GM19438 (cell line): ENCODE measurements around the gene OSMR.

Experiments
- ATAC-seq: cut with Tn5 transposase; IDR thresholded peaks from one replicate; pipeline ENCODE4 v1.9.1; 2021; ENCODE audit warnings: low read depth; ENCODE audit not compliant: unreplicated experiment

OSMR gene

DNA sequence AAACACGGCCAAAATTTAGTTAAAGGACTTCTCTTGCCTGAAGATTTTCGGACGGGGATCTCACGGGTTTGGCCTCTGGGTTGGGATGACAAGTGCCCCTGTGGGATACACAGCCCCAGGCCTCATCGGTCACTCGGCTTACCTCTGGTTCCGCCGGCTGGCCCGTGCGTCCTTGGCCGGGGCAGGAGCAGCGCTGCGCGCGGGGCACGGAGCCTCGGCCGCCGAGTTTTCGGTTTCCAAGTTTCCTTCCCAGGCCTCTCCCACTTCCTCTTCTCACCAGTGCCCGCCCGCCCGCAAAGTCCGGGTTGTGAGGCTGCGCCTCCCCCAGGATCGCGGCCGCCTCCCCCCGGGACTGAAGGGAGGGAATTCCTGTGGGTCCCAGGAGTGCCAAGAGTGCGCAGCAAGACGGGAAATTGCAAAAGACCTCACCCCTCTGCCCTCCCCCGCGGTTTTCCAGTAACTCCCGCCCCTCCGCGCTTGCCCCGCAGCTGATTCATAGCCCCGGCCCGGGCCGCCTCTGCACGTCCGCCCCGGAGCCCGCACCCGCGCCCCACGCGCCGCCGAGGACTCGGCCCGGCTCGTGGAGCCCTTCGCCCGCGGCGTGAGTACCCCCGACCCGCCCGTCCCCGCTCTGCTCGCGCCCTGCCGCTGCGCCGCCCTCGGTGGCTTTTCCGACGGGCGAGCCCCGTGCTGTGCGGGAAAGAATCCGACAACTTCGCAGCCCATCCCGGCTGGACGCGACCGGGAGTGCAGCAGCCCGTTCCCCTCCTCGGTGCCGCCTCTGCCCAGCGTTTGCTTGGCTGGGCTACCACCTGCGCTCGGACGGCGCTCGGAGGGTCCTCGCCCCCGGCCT, at the start of gene OSMR:
TSS of gene OSMR (plus strand) at position 487 of the 853 bp plus-strand sequence. CDS start 23,033 bp downstream, outside the sequence.
- no peak for ATAC-seq

DNA sequence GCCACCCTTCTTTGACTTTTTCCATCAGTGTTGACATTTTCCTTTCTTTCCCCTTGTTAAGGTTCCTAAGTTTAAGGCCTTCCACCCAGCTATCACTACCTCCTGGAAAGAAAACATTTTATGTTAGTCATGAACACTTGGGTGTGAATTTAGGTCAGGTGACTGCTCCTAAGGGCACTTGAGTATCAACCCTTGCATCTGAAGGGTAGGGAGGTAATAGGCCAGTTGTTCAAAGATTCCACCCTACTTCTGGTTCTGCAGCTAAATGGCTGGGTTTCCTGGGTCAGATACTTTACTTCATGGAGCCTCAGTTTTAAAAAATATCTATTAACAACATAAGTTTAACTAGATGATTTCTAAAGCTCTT, 49.1 kb upstream of the OSMR start:
- ATAC-seq, result no peak

DNA sequence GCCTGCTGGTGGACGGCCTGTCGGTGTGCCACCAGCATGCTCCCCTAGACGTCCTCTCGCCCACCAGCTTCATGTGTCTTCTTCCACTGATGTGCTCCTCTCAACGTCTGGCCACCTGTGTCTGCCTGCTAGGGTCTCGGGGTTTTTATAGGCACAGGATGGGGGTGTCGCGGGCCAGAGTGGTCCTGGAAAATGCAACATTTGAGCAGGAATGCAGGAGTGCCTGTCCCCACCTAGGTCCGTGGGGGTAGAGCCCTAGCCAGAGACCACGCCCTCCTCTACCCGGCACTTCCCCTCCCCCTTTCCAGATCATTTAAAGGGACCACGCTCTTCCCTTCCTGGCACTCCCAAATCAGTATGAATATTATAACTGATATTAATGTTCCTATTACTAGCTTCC, 48.0 kb upstream of the OSMR start:
- ATAC-seq, result no peak

DNA sequence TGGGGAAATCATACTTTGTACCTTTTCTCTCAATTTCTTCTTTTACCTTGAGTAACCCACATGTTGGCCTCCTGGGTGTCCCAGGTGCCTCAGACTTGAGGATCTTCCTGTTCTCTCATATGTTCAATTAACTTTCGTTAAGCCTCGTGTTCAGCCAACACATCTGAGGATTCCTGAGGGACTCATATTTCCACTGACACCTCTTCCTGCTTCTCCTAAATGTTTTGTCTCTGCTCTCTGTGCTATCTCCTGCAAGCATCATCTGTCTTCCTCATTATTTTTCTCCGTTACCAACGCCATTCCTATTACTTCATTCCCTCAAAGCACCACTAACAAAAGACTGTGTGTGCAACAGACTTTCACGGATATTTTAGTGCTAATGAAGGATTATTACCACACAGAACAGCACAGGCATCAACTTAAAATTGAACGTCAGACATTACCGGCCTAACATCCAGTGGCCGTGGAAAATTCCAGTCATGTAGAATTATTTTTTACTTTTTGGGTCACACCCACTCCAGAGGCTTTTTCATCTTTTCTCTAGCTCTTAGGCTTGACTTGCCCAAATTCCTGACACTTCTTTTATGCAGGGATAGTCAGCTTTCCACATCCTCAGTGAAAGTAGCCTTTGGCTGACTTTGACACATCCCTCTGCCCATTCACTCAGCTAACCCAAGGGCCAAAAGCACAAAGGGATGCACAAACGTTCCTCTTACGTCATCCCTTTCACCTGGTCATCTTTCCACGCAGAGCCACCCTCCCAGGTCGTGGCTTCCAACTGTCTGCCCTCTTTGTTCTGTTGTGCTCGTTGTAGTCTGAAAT, 46.0 kb upstream of the OSMR start:
- no peak for ATAC-seq

DNA sequence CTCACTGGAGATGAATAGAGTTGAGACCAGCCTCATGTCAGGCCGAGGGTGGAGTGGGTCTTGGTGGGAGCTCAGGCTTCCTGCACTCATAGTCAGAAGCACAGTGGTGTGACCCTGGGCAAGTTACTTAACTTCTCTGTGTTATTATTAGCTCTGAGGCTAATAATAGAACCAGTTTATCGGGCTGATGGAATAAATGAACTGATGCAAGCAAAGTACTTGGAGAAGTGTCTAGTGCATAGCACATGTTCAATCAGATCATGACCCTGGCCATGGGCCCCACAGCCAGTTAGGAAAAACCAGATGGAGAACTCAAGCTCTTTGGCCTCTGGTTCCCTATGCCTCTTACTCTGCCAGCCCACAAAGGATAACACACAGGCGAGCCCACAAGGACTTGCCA, 45.3 kb upstream of the OSMR start:
- ATAC-seq, result no peak

DNA sequence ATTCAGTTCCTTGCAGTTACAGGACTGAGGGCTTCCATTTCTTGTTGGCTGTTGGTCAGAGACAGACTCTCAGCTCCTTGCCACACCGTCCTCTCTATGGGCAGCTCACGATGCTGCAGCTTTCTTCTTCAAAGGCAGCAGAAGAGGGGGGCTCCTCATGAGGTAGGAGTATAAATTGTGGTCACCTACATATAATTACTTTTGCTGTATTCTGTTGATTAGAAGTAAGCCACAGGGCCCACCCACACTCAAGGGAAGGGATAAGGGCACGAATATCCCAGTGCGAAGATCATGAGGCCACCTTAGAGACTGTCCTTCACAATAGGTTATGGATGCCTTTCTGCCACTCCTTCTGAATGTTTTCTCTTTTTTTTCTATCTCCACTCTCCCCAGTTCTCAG, 43.7 kb upstream of the OSMR start:
- no peak for ATAC-seq

DNA sequence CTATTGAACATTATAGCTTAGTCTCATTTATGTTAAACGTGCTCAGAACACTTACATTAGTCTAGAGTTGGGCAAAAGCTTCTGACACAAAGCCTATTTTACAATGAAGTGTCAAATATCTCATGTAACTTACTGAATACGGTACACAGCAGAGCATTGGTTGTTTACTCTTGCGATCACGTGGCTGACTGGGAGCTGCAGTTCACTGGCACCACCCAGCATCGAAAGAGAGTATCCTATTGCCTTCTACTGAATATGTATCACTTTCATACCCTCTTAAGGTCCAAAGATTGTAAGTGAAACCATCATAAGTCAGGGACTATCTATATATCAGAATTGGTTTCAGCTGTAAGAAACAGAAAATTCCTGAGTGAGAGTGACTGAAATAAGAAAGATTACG, 42.6 kb upstream of the OSMR start:
- no peak for ATAC-seq

DNA sequence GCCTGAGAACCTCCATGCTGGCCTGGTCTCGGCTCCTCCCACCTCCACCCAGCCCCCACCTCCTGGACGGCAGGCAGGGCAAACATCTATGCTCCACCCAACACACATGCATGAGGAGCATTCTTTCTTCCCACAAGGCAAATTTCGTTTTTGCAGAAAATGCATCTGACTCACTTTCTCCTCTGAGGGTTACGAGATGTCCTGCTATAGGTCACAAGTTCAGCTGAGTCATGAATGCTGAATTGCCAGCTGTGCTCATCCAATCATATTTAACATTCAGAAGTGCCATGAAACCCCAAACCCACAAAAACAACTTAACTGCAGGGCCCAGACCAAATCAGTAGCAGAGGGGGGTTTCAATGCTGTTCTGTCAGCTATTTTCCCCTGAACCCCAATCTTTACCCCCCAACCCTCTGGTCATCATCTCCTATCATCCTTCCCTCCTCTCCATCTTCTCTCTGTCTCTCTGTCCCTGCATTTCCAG, 39.0 kb upstream of the OSMR start:
- ATAC-seq, result no peak

DNA sequence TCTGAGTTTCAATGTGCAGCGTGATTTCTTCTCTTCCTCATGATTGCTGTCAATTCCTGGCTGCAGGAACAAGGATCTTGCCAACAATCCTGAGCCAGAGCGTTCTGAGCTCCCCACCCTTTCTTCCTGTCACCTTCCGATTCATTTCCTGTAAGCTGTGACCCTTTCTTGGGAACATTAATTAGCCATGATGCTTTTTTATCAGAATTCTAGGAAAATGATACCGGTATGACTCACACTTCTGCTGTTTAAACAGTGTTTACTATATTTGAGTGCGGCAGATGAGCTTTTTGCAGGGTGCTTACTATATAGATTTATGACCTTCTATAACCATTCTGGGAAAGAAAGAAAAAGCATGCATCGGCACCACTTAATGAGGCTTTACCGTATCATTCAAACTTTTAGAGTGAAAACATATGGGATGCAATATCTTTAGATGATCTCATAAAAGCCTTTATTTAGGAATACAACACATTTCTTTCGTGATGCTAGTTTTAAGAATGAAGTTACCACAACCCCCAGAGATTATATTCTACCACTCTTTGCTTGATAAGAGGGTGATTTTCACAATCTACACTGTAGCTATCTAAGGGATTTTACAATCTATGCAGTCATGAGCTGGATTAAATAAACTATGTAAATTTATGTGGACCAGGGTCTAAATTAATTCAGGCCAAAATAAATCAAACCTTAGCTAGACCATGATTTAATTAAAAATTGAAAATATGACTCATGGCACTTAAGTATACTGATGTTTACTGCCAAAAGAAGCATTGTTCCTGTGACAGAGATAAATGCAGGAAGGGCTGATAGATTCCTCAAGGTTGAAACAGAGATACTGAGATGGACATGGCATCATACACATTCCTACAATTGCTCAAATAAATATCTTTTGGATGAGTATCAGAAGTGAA, 38.0 kb upstream of the OSMR start:
- no peak for ATAC-seq

DNA sequence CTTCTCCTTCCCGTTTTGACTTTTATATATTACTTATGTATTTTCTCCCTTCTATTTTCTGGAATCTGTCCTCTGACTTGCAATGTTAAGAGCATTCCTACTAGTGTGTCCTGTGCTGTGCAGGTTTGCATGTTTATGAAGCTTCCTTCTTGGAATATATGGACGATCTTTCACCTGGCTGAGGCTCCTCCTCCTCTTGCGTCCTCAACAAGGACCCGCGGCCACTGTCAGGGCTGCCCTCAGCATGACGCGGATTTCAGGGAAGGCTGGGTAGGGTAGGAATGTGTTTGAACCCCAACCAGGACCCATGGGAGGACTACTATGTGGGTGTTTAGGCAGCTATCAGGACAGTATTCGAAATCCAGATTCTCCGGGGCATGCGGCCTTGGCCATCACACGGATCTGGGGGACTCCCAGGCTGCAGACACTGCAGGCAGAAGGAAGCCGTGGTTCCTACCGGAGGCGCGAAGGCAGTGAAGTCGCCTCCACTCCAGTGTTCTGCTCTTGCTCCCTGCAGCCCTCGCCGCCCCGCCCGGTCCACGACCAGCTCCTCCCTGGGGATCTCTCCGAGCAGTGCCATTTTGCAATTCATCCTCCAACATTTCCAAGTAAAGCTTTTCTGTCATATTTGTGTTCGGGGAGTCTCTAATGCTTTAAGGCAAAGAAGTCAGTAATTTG, 37.0 kb upstream of the OSMR start:
- ATAC-seq, result no peak

DNA sequence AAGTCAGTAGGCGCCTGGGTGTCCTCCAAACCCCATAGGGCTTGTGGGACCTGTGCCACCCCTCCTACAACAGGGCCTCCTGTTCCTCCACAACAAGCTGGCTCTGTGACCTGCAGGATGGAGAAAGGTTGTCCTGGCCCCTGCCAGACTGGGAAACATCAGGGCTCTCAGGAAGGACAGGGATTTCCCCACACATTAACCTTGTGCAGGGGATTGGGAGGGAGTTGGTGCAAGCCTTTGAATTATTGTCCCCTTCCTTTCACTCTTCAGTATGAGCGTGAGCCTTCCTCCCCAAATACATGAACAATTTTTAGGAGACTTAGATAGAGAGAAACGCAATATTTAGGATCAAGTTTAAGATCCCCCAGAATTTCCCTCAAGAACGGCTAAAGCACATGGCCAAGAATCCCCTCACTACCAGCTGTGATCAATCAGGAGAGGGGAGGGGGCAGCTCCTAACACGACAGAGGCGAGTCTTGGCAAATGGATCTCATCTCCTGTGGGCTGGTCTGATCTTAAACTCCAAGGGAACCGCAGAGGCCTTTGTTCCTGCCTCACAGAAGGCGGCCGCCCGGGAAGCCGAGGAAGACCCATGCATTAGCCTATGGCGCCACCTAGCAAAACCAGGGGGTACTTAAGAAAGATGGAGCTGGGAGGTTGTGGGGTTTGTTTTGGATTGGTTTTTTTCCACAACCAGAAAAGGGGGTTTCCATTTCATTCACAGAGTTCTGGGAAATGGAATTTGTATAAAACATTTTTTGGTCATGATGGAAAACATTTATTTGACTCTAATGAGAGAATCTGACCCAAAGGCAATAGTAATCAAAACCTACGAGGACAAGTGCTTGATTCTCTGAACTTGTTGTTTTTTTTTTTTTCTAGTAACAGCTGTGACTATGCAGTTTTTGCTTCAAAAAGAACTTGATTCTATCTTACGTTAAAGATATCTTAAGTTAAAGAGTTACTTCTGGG, 36.1 kb upstream of the OSMR start:
- ATAC-seq, result no peak

DNA sequence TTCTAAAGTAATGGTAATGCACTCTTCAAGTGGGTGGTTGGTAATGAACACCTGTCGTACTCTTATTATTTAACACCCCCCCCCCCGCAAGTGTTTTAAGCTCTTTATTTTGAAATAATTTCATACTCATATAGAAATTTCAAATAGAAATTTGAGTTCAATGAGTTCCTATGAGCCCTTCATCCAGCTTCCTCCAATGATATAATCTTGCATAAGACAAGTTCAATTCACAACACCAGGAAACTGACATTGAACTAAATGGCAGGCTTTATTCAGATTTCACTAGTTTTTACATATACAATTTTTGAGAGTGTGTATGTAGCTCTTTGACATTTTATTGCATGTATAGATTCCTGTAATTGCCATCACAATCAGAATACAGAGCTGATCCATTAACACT, 30.9 kb upstream of the OSMR start:
- no peak for ATAC-seq

DNA sequence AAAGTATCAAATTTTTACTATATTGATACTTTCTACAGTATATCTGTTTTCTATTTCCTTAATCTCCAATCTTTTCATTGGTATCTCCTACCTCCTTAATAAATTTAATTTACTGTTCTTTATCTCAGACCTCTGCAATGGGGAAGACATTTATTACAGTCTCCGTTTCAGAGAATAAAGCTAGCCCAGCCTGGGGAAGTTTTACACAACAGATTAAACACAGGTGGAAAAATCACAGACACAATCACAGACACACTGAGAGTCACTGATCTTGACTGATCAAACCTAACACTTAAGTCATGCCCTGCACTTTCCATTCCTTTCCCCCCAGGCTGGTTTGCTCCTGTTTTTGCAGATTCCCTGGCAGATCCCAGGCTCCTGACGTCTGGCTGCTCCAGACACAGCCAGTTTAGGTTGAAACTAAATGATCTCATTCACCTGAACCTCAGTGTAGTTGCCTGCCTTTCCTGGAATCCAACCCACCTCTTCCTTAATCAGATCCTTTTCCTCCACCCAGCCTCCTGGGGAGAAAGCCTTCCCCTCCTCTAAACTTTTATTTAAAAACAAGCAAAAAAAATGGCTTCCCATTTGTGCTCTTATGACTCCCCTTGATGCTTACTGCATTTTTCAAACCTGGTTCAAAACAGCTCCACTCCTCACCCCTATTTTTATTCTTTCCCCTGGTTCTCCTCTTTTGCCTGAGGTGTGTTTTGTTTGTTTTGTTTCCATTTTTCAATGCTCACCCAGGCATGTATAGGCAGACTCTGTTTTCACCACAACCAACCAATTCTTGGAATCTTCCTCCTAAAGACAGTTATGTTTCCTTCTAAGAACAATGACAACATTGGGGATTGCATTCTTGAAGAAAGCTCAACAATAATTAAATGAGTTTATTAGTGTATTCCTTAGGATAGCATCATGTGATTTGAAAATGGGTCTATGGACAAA, 29.5 kb upstream of the OSMR start:
- no peak for ATAC-seq

DNA sequence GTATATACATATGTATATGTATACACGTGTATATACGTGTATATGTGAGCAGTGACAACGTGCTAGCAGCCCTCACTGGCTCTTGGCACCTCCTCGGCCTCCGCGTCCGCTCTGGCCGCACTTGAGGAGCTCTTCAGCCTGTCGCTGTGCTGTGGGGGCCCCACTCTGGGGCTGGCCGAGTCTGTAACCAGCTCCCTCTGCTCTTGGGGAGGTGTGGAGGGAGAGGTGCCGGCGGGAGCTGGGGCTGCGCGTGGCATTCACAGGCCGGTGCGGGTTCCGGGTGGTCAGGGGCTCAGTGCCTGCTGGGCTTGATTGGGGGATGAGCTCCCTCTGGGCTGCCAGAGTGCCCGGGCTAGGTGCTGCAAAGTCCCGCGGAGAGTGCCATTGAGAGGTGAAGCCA, 24.1 kb upstream of the OSMR start:
- ATAC-seq, result no peak

DNA sequence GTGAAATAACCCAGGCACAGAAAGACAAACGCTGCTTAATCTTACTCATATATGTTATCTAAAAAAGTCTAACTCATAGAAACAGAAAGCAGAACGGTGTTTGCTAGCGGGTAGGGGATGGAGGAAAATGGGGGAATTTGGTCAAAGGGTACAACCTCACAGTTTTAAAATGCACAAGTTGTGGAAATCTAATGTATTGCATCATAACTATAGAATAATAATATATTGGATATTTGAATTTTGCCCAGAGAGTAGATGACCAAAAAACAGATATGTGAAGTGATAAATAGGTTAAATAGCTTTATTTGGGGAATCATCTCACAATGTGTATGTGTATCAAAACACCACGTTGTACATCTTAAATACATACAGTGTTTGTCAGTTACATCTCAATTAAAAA, 22.3 kb upstream of the OSMR start:
- ATAC-seq, result no peak

DNA sequence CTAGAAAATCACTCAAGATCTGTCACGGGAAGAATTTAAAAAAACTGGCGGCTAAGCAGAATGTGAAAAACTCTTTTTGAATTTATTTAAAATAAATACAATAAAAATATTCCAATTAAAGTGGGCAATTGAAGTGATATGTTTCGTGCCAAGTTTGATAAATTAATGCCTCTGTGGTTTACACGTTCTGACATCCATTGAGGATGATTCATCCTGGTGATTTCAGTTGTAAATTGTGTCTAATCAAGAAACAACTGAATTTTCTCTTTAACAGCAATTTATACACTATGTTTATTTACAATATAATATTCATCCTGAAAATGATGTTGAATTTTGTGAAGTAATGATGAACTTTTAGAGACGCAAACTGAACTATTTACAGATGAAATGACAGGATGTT, 21.0 kb upstream of the OSMR start:
- no peak for ATAC-seq

DNA sequence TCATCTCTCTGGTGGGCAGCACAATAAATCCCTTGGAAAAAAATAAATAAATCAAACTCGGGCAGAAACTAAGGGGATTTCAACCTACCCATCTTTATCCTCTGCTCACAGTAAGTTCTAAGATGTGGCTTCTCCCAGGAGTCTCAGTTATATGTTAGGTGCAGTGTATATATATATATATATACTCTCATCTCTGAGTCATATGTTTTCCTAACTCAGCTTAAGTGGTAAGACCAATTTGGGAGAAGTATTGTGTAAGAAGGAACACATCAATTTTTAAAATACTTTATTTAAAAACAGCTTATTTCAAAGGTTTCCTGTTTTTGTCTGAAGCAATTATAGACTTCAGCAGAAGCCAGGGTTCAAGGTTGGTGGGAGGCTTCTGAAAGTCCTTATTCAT, 20.3 kb upstream of the OSMR start:
- no peak for ATAC-seq

DNA sequence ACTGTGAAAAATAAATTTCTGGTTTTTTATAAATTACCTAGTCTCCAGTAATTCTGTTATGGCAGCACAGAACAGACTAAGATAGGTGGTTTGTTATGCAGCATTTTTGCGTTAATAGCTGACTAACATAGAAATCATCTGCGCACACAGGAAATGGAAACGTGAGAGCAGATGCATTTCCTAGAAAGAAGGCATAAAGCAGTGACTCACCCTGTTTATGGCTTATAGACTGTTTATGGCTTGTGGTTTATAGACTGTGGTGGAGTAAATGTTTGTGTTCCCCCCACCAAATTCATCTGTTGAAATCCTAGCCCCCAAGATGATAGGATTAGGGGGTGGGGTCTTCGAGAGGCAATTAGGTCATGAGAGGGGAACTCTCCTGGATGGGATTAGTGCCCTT, 18.3 kb upstream of the OSMR start:
- no peak for ATAC-seq
